Hepatocyte (in vitro differentiated cells): Measurements from ENCODE around the gene JMJD4. TPM values are rescaled to one million over a fixed set of nuclear protein-coding genes. Genes with fewer than 3 reads are reported as not detected.
A peak's percentile ranks its signal among the peaks of the same experiment; 100 is the strongest.

Source experiments
- DNase-seq: peaks from one replicate; pipeline ENCODE4 v3.0.0-alpha.2; 2016; ENCODE audit warnings: low spot score
- H2AFZ ChIP-seq: fragments of 200-600 bp; sonication (generic); 2 replicates; pipeline ENCODE4 v1.6.0; 2016; ENCODE audit warnings: antibody characterized with exemption, mild to moderate bottlenecking
- H3K27ac ChIP-seq: fragments of 200-600 bp; sonication (generic); 2 replicates; pipeline ENCODE4 v1.5.1; 2016; ENCODE audit warnings: mild to moderate bottlenecking
- H3K27me3 ChIP-seq: fragments of 200-600 bp; sonication (generic); 2 replicates; pipeline ENCODE4 v1.6.1; 2016
- H3K36me3 ChIP-seq: fragments of 200-600 bp; sonication (generic); replicated peaks from 2 replicates; pipeline ENCODE4 v1.5.1; 2016; ENCODE audit warnings: low read depth; ENCODE audit not compliant: insufficient read depth
- H3K4me1 ChIP-seq: fragments of 200-600 bp; sonication (generic); 2 replicates; pipeline ENCODE4 v1.5.1; 2016; ENCODE audit warnings: mild to moderate bottlenecking, moderate library complexity; ENCODE audit not compliant: insufficient read depth
- H3K4me2 ChIP-seq: fragments of 200-600 bp; sonication (generic); 2 replicates; pipeline ENCODE4 v1.6.0; 2016
- H3K4me3 ChIP-seq: fragments of 200-600 bp; sonication (generic); 2 replicates; pipeline ENCODE4 v1.5.1; 2016; ENCODE audit warnings: mild to moderate bottlenecking
- H3K79me2 ChIP-seq: fragments of 200-600 bp; sonication (generic); 2 replicates; pipeline ENCODE4 v1.6.0; 2017; ENCODE audit warnings: mild to moderate bottlenecking
- H3K9me2 ChIP-seq: fragments of 200-600 bp; sonication (generic); replicated peaks from 2 replicates; pipeline ENCODE4 v1.6.0; 2017; ENCODE audit warnings: mild to moderate bottlenecking; ENCODE audit not compliant: insufficient read depth
- H3K9me3 ChIP-seq: fragments of 200-600 bp; sonication (generic); 2 replicates; pipeline ENCODE4 v1.5.1; 2016; ENCODE audit warnings: low read depth, mild to moderate bottlenecking
- H4K20me1 ChIP-seq: fragments of 200-600 bp; sonication (generic); 2 replicates; pipeline ENCODE4 v1.6.0; 2016; ENCODE audit warnings: mild to moderate bottlenecking; ENCODE audit not compliant: insufficient read depth, poor library complexity, severe bottlenecking
- CTCF ChIP-seq: fragments of 200-600 bp; sonication (generic); IDR thresholded peaks from 2 replicates; pipeline ENCODE4 v1.5.1; 2016; ENCODE audit warnings: antibody characterized with exemption, mild to moderate bottlenecking; ENCODE audit not compliant: poor library complexity
- EZH2 ChIP-seq: fragments of 200-600 bp; sonication (generic); IDR thresholded peaks from 2 replicates; pipeline ENCODE4 v1.6.1; 2016; ENCODE audit warnings: antibody characterized with exemption, mild to moderate bottlenecking, borderline replicate concordance
- EZH2phosphoT487 ChIP-seq: fragments of 200-600 bp; sonication (generic); IDR thresholded peaks from one replicate; pipeline ENCODE4 v1.6.1; 2018; ENCODE audit warnings: antibody characterized with exemption, mild to moderate bottlenecking, low read depth, moderate library complexity; ENCODE audit not compliant: unreplicated experiment, severe bottlenecking
- WGBS: methylation state at CpG from one replicate; pipeline ENCODE4 v1.1.6; 2016; ENCODE audit warnings: low lambda C conversion rate; ENCODE audit errors: missing lambda C conversion rate; 5-methylcytosine and 5-hydroxymethylcytosine counted together
- polyA plus RNA-seq: library from polyadenylated mRNA; unstranded; fragments of >200 nt; fragmentation: Nextera tagmentation; extraction: Ambion mirVana; gene quantifications from 2 replicates; pipeline ENCODE4 v1.2.1, GENCODE V29; 2016
- total RNA-seq: library from RNA; depleted of rRNA; stranded (reverse); fragments of >200 nt; gene quantifications from 2 replicates; pipeline ENCODE4 v1.2.3, GENCODE V29; 2014

Gene JMJD4
- total and polyA plus RNA-seq, 2 experiments from 2014 or later = 21.3 to 31.2 TPM

- WGBS = 97% methylated on average over 7 of the region's 7 CpGs
- Histone ChIP-seq H3K9me2 (no peaks in the 10 kb centered on the region), H3K27ac (no peak overlapping the region), H4K20me1 (peaks cover 10% of the 10 kb centered on the region), H3K36me3 (no peaks in the 10 kb centered on the region), H2AFZ (no peak overlapping the region), H3K4me2 (no peak overlapping the region), H3K27me3 (no peaks in the 10 kb centered on the region), H3K79me2 (peaks cover 83% of the 10 kb centered on the region), H3K9me3 (no peaks in the 10 kb centered on the region), H3K4me3 (no peak overlapping the region), H3K4me1 (no peaks in the 10 kb centered on the region)
- DNase-seq = no peak
- TF ChIP-seq EZH2phosphoT487 (no peak), CTCF (no peak), EZH2 (no peak)
Measured at GRCh38 chr1:227739636-227740035, 4.5 kb upstream of the JMJD4 start.

- Histone ChIP-seq H3K27me3 (no peaks in the 10 kb centered on the region), H3K9me3 (no peaks in the 10 kb centered on the region), H3K4me3 (no peak overlapping the region), H3K36me3 (no peaks in the 10 kb centered on the region), H2AFZ (no peak overlapping the region), H3K9me2 (no peaks in the 10 kb centered on the region), H3K4me1 (peaks cover 6% of the 10 kb centered on the region), H3K27ac (no peak overlapping the region), H4K20me1 (peaks cover 10% of the 10 kb centered on the region), H3K4me2 (no peak overlapping the region), H3K79me2 (peaks cover 90% of the 10 kb centered on the region)
- TF ChIP-seq EZH2 = no peak
- TF ChIP-seq EZH2phosphoT487 = no peak
- TF ChIP-seq CTCF = no peak
- 90% methylated on average over 9 of the region's 9 CpGs for WGBS
- no peak for DNase-seq
Measured at GRCh38 chr1:227738820-227739219, 3.7 kb upstream of the JMJD4 start.

- Histone ChIP-seq H3K4me1 (peaks cover 6% of the 10 kb centered on the region), H3K27me3 (no peaks in the 10 kb centered on the region), H2AFZ (no peak overlapping the region), H3K36me3 (no peaks in the 10 kb centered on the region), H3K79me2 (peaks cover 84% of the 10 kb centered on the region), H3K27ac (no peak overlapping the region), H4K20me1 (peaks cover 5% of the 10 kb centered on the region), H3K9me3 (no peaks in the 10 kb centered on the region), H3K9me2 (no peaks in the 10 kb centered on the region), H3K4me2 (peak overlapping the region; percentile 93), H3K4me3 (no peak overlapping the region)
- DNase-seq = no peak
- TF ChIP-seq EZH2 (no peak), EZH2phosphoT487 (no peak), CTCF (no peak)
- WGBS = 81% methylated on average over 11 of the region's 11 CpGs
Measured at GRCh38 chr1:227736814-227737432, 1.8 kb upstream of the JMJD4 start.
